Activated CD8-positive, alpha-beta memory T cell treated with anti-CD3 and anti-CD28 coated beads, Interleukin-2, amount 10 ng/mL, durations not matched to agents 7 days and 5 days (primary cell): ENCODE measurements around the gene CXCR3. TPM values are rescaled to one million over a fixed set of nuclear protein-coding genes. Genes with fewer than 3 reads are reported as not detected.

Experiments
- ATAC-seq: fragments of 150-1000 bp; cut with Tn5 transposase; one replicate; pipeline ENCODE4 v1.10.0; 2021; ENCODE audit warnings: moderate library complexity
- CTCF ChIA-PET: fragments of 350-600 bp; sonication (Branson Sonifier 250); formaldehyde crosslinking; loops from one replicate; lab custom pipeline; 2021; ENCODE audit warnings: antibody characterized with exemption; lab: Charles Lee
- DNase-seq: peaks from one replicate; pipeline ENCODE4 v3.0.0-alpha.2; 2020
- H3K27ac Mint-ChIP-seq: one replicate; pipeline ENCODE4 v1.8.0; 2021; ENCODE audit warnings: mild to moderate bottlenecking, mixed read lengths
- H3K27me3 Mint-ChIP-seq: one replicate; pipeline ENCODE4 v1.8.0; 2021; ENCODE audit warnings: mixed read lengths
- H3K36me3 Mint-ChIP-seq: one replicate; pipeline ENCODE4 v1.8.0; 2021; ENCODE audit warnings: mild to moderate bottlenecking, mixed read lengths
- H3K4me1 Mint-ChIP-seq: one replicate; pipeline ENCODE4 v1.8.0; 2021; ENCODE audit warnings: mixed read lengths
- H3K4me3 Mint-ChIP-seq: one replicate; pipeline ENCODE4 v1.8.0; 2021; ENCODE audit warnings: mild to moderate bottlenecking, moderate library complexity, mixed read lengths
- H3K9me3 Mint-ChIP-seq: one replicate; pipeline ENCODE4 v1.8.0; 2022; ENCODE audit warnings: low read depth, mixed read lengths
- total RNA-seq, 2 experiments: library from RNA; stranded (reverse); gene quantifications; one replicate each; pipeline ENCODE4 v1.2.3, GENCODE V29; 2021

The CXCR3 gene
- total RNA-seq, 2 experiments from 2014 or later, result 97.4 to 119 TPM

DNA sequence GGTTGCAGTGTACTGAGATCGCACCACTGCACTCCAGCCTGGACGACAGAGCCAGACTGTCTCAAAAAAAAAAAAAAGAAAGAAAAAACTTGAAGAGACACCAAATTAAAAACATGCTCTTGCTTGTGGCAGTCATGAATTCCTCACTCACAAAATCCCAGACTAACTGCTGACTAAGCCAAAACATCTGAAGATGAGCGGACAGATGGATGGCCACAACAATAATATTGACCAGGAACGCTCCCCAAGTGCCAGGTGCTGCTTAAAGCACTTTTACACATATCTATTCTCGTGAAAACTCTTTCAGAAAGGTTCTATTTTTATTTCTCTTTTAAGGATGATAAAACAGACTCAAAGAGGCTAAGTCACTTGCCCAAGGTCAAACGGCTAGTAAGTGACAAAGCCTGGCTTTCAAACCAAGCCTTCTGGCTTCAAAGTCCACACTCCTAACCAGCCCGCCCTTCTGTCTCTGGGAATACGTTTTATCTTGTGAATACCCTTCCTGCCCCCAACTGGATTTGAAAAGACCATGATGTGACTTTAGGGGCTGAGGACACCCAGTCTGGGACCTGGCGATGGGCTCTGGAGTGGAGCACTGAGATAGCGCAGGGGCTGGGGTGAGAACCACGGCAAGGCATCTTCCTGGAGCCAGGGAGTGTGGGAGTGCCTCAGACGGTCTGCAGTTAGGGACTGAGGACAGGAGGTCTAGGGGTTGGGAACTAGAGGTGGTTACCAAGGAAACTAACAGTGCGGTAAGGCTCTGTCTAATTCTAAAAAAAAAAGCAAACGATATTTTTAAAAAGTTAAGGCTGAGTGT, 9.5 kb upstream of the CXCR3 start:
- Mint-ChIP-seq H3K27ac (no peak overlapping the region), H3K4me1 (peaks cover 30% of the 10 kb centered on the region), H3K36me3 (no peaks in the 10 kb centered on the region), H3K4me3 (no peak overlapping the region), H3K9me3 (no peaks in the 10 kb centered on the region), H3K27me3 (no peaks in the 10 kb centered on the region)
- CTCF ChIA-PET, result no interaction called here
- ATAC-seq, result no peak
- DNase-seq, result no peak

DNA sequence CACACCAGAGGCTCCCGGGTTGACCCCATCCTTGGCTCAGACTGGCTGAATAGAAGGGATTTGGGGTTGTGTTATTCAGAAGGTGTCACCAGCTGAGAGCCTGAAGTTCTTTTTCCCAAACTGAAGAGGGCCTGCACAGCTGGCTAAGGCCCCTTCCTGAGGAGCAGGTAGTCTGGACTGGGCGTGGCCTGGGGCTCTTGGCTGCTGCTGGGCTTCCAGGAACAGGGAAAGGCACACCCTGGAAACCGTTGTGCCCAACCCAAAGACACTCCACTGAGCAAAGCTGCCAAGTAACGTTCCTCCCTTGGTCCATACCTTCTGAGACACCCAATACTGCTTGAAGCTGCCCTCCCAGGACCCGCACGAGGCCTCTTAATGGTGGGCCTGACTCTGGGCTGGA, 8.3 kb upstream of the CXCR3 start:
- CTCF ChIA-PET, result no interaction called here
- no peaks in the 10 kb centered on the region for H3K9me3 Mint-ChIP-seq

DNA sequence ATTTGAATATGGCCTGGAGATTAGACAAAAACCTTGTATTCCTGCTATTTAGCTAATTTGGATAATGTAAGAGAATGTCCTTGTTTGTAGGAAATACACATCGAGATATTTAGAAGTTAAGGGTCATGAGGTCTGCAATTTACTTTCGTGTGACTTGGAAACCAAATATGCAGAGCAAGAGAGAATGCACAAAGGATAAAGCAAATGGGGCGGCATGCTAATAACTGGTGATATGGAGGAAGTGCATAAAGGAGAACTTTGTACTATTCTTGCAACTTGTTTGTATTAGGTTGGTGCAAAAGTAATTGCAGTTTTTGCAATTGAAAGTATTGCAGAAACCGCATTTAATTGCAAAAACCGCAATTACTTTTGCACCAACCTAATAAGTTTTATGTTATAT, 7.2 kb upstream of the CXCR3 start:
- no peak for ATAC-seq
- no peak for DNase-seq
- Mint-ChIP-seq H3K27me3 (no peaks in the 10 kb centered on the region), H3K4me1 (peaks cover 49% of the 10 kb centered on the region), H3K4me3 (no peak overlapping the region), H3K36me3 (no peaks in the 10 kb centered on the region), H3K9me3 (no peaks in the 10 kb centered on the region), H3K27ac (no peak overlapping the region)
- CTCF ChIA-PET, result interaction anchor here (0.8 kb wide), 2 partner anchors 9 to 11 kb away, joined by 3 read pairs; no protein-coding TSS in a partner anchor

More for the DNA sequence above, 8.3 kb upstream of the CXCR3 start:
- Mint-ChIP-seq H3K4me1 (peaks cover 43% of the 10 kb centered on the region), H3K36me3 (no peaks in the 10 kb centered on the region), H3K27me3 (no peaks in the 10 kb centered on the region), H3K27ac (no peak overlapping the region), H3K4me3 (no peak overlapping the region)
- DNase-seq, result no peak
- ATAC-seq, result no peak

DNA sequence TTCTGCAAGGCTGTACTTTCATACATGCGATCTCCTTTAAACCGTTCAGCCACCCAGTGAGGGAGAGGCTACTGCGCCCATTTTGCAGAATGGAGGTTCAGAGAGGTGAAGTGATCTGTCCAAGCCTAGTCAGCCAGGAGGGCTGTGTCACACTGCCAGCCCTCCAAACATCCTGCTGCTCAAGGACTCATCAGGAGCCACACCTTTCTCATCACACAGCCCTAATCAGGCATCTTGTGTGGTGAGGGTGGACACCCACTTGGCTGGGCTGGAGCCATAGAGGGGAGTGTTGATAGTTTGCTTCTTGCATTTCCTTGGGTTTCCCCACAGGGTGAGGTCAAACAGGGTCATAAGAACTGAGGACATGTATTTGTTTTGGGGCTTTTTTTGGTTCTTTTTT, 5.4 kb upstream of the CXCR3 start:
- no peaks in the 10 kb centered on the region for H3K36me3 Mint-ChIP-seq
- no peaks in the 10 kb centered on the region for H3K9me3 Mint-ChIP-seq
- peak overlapping the region; percentile 90 for H3K27ac Mint-ChIP-seq
- H3K27me3 Mint-ChIP-seq, result no peaks in the 10 kb centered on the region
- ATAC-seq (no peak), DNase-seq (peak; percentile 48)
- CTCF ChIA-PET, result interaction anchor here (1.6 to 1.9 kb wide), 3 partner anchors 9 to 17 kb away, joined by 5 to 6 read pairs (median 6); no protein-coding TSS in a partner anchor
- H3K4me1 Mint-ChIP-seq, result peaks cover 59% of the 10 kb centered on the region
- H3K4me3 Mint-ChIP-seq, result peak overlapping the region; percentile 56

DNA sequence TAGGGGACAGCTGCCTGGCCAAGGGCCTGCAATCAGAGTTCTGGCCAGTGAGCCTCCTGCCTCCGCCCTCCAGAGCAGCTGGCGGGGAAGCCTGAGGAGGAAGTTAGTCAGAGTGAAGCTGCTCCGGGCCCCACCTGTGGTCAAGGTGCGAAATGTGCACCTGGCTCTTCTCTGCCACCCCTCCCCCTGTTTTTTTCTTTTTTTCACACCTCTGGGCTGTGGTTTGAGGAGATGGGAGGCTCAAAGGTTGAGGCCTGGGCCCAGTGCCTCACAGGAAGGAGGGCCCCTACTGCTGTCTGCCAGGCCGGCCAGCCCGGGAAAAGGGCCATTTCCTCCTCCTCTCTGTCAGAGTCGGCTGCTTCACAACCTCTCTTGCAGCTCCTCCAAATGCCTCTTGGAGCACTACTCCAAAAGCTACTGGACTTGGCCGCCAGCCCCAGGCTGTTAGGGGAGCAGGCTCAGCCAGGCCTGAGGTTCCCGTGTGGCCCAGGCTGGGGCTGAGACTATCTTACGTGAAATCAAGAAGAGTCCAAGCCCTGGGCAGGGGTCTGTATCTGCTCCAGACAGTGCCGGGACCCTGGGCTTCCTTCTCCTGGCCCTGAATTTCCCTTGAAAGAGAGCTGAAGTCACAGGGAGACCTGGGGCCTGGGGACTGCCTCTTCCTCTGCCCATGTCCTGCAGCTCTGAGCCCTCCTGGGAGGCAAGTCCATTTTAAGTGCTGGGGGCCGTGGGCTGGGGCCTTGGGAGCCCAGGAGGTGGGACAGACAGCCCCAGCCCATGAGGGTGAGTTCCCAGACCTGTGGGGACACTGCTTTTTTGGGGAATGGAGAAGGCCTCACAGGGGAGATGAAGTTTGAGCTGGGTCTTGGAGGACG, 4.5 kb upstream of the CXCR3 start:
- CTCF ChIA-PET, result interaction anchor here (0.7 to 2.2 kb wide), 9 partner anchors 8 to 91 kb away, joined by 3 to 10 read pairs (median 5); partner anchors contain the start of gene OGT

DNA sequence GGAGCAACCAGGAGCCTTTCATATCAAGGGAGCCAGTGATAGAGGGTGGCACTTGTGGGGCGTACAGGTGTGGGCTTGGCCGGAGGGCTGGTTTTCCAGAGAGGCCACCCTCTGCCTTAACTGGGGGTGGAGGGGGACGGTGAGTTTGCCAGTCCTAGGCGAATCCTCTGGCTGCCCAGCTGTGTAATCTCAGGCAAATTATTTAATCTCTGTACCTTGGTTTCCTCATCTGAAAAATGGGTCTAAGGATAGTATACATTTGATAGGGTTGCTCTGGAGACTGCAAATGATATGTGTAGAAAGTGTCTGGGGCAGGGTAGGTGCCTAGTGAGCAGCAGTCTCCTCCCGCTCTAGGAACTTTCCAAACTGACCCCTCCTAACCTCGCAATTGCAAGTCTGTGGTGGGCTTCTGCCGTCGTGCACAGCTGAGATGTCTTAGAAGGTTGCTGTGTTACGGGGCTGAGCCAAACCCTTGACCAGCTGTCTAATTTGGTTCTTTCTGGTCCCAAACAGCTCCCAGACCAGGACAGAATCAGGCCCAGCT, 3.8 kb upstream of the CXCR3 start:
- DNase-seq (no peak), ATAC-seq (peak; percentile 4)
- no peaks in the 10 kb centered on the region for H3K27me3 Mint-ChIP-seq
- H3K27ac Mint-ChIP-seq, result peak overlapping the region; percentile 90
- no peaks in the 10 kb centered on the region for H3K9me3 Mint-ChIP-seq
- H3K4me1 Mint-ChIP-seq, result peaks cover 61% of the 10 kb centered on the region
- peak overlapping the region; percentile 56 for H3K4me3 Mint-ChIP-seq
- CTCF ChIA-PET, result interaction anchor here (0.5 to 2.2 kb wide), 10 partner anchors 8 to 90 kb away, joined by 3 to 10 read pairs (median 5); partner anchors contain the start of gene OGT
- H3K36me3 Mint-ChIP-seq, result peaks cover 8% of the 10 kb centered on the region

More for the DNA sequence above, 4.5 kb upstream of the CXCR3 start:
- H3K4me1 Mint-ChIP-seq, result peaks cover 62% of the 10 kb centered on the region
- H3K27ac Mint-ChIP-seq, result peak overlapping the region; percentile 90
- no peaks in the 10 kb centered on the region for H3K27me3 Mint-ChIP-seq
- DNase-seq (peak; percentile 87), ATAC-seq (peak; percentile 63)
- peaks cover 2% of the 10 kb centered on the region for H3K36me3 Mint-ChIP-seq
- H3K4me3 Mint-ChIP-seq, result peak overlapping the region; percentile 56
- H3K9me3 Mint-ChIP-seq, result no peaks in the 10 kb centered on the region

DNA sequence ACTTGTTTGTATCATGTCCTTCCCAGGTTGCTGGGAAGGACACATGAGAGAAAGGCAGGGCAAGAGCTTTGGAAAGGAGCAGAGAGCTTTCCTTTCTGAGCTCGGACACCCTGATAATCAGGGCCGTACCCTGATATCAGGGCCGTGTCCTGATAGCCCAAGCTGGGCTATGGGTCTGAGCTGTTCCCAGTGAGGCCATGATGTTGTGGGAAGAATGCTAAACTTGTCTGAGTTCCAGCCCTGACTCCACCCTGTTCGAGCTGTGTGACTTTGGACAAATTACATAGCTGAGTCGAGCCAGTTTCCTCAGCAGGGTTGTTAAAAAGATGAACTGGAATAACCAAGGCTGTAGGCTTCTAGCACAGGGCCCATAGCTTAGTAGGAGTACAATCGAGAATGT, 3.3 kb upstream of the CXCR3 start:
- CTCF ChIA-PET, result interaction anchor here (0.5 to 2.2 kb wide), 5 partner anchors 9 to 31 kb away, joined by 3 to 10 read pairs (median 5); no protein-coding TSS in a partner anchor
- Mint-ChIP-seq H3K4me3 (no peak overlapping the region), H3K9me3 (no peaks in the 10 kb centered on the region), H3K4me1 (peaks cover 64% of the 10 kb centered on the region), H3K36me3 (peaks cover 13% of the 10 kb centered on the region), H3K27ac (peak overlapping the region; percentile 90), H3K27me3 (no peaks in the 10 kb centered on the region)
- DNase-seq, result no peak
- no peak for ATAC-seq

DNA sequence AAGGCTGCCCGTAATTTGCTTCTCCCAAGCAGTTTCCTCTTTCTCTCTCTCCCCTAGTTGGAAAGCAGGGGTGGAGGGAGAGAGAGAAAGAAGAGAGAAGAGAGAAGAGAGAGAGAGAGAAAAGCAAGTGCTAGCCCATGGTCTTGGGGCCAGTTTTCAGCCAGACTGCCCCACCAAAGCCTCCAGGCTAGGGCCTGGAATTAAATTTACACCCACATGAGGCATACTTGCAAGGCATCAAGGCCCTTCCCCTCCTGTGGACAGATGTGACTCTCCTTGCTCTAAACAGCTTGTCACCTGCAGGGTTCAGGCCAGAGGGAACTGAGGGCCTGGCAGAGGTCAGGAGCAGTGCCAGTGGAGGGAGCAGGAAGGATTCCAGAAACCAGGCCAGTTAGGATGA, 1.7 kb upstream of the CXCR3 start:
- CTCF ChIA-PET, result interaction anchor here (7.7 kb wide), 1 partner anchor 17 kb away, joined by 33 read pairs; no protein-coding TSS in a partner anchor
- no peak for ATAC-seq
- Mint-ChIP-seq H3K27ac (peak overlapping the region; percentile 90), H3K4me1 (peaks cover 70% of the 10 kb centered on the region), H3K9me3 (no peaks in the 10 kb centered on the region), H3K27me3 (no peaks in the 10 kb centered on the region), H3K4me3 (no peak overlapping the region), H3K36me3 (peaks cover 29% of the 10 kb centered on the region)
- no peak for DNase-seq

DNA sequence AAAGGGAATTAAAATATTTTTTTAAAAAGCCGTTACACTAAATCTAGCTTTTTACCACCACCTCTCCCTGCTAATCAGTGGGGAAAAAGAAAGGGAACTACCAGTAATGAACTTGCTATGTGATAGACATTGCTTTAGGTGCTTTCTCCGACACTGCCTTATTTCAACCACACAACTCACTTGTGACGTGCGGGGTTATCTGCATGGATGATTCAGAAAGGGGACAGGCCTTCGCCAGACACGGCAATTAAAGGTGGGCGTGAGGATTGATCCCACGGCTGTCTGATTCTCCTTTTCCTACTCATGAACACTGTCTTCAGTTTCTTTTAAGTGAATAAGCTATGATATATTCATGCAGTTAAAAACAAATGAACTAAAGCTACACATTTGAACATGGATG, 882 bp upstream of the CXCR3 start:
- peaks cover 70% of the 10 kb centered on the region for H3K4me1 Mint-ChIP-seq
- peak overlapping the region; percentile 90 for H3K27ac Mint-ChIP-seq
- no peaks in the 10 kb centered on the region for H3K9me3 Mint-ChIP-seq
- CTCF ChIA-PET, result interaction anchor here (0.6 to 7.7 kb wide), 4 partner anchors 18 to 308 kb away, joined by 3 to 33 read pairs (median 8); no protein-coding TSS in a partner anchor
- ATAC-seq, result peak; percentile 11
- peak overlapping the region; percentile 97 for H3K4me3 Mint-ChIP-seq
- peaks cover 34% of the 10 kb centered on the region for H3K36me3 Mint-ChIP-seq
- peak; percentile 72 for DNase-seq
- no peaks in the 10 kb centered on the region for H3K27me3 Mint-ChIP-seq

DNA sequence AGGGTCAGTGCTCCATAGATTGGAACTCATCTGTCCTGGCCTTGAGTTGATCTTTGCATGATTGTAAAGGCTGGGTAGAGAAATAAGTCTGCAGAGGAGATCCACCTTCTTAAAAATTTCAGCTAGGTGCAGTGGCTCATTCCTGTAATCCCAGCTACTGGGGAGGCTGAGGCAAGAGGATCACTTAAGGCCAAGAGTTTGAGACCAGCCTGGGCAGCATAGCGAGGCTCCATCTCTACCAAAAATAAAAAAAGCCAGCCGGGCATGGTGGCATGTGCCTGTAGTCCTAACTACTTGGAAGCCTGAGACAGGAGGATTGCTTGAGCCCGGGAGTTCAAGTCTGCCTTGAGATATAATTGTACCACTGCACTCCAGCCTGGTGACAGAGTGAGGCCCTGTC, 476 bp upstream of the CXCR3 start:
- peaks cover 68% of the 10 kb centered on the region for H3K4me1 Mint-ChIP-seq
- peak overlapping the region; percentile 97 for H3K4me3 Mint-ChIP-seq
- no peaks in the 10 kb centered on the region for H3K27me3 Mint-ChIP-seq
- H3K36me3 Mint-ChIP-seq, result peaks cover 34% of the 10 kb centered on the region
- peak overlapping the region; percentile 90 for H3K27ac Mint-ChIP-seq
- no peaks in the 10 kb centered on the region for H3K9me3 Mint-ChIP-seq
- ATAC-seq, result no peak
- CTCF ChIA-PET, result interaction anchor here (0.6 to 7.7 kb wide), 4 partner anchors 18 to 307 kb away, joined by 3 to 33 read pairs (median 8); no protein-coding TSS in a partner anchor
- DNase-seq, result no peak

DNA sequence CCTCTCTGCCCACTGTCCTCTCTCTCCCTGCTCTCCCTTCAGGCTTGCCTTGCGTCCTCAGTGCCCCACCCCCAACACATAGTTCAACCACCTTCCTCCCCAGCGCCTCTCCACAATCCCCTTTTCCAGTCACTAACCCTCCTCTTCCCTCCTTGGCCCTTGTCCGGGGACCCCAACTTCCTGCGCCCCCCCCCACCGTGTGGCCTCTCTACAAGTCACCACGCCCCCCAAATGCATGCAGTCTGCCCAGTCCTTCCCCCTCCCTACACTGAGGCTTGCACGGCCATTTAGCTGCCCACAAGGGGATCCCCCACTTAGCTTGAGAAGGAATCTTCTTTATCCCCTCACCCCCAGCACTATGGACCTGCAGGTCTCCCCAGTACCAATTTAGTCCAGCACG, 569 bp downstream of the CXCR3 start:
- Mint-ChIP-seq H3K9me3 (no peaks in the 10 kb centered on the region), H3K4me3 (peak overlapping the region; percentile 97), H3K4me1 (peaks cover 64% of the 10 kb centered on the region), H3K27ac (peak overlapping the region; percentile 90), H3K27me3 (no peaks in the 10 kb centered on the region), H3K36me3 (peaks cover 37% of the 10 kb centered on the region)
- DNase-seq (peak; percentile 45), ATAC-seq (no peak)
- CTCF ChIA-PET, result interaction anchor here (3.0 to 7.7 kb wide), 2 partner anchors 19 to 34 kb away, joined by 14 to 33 read pairs; no protein-coding TSS in a partner anchor

DNA sequence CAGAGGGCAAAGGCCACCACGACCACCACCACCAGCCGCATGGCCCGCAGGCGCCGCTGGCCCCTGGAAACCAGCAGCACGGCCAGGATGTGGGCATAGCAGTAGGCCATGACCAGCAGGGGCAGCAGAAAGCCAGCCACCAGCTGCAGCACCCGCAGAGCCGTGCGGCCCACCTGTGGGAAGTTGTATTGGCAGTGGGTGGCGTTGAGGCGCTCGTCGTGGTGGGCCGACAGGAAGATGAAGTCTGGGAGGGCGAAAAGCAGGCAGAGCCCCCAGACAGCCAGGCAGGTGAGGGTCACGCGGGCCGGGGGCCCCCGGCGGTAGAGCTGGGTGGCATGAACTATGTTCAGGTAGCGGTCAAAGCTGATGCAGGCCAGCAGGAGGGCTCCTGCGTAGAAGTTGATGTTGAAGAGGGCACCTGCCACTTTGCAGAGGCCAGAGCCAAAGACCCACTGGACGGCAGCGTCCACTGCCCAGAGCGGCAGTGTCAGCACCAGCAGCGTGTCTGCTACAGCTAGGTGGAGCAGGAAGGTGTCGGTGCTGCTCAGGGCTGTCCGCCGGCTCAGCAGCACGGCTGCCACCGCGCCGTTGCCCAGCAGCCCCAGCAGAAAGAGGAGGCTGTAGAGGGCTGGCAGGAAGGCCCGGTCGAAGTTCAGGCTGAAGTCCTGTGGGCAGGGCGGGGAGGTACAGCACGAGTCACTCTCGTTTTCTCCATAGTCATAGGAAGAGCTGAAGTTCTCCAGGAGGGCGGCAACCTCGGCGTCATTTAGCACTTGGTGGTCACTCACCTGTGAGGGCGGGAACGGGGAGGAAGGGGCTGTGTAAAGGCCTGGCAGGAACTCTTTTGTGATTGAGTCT, 1.4 kb downstream of the CXCR3 start:
- peaks cover 42% of the 10 kb centered on the region for H3K36me3 Mint-ChIP-seq
- H3K4me3 Mint-ChIP-seq, result peak overlapping the region; percentile 97
- H3K27ac Mint-ChIP-seq, result peak overlapping the region; percentile 90
- no peaks in the 10 kb centered on the region for H3K27me3 Mint-ChIP-seq
- H3K4me1 Mint-ChIP-seq, result peaks cover 55% of the 10 kb centered on the region
- ATAC-seq (peak; percentile 17), DNase-seq (peak; percentile 67)
- CTCF ChIA-PET, result interaction anchor here (0.8 to 7.7 kb wide), 3 partner anchors 8 to 35 kb away, joined by 4 to 33 read pairs (median 14); no protein-coding TSS in a partner anchor
- no peaks in the 10 kb centered on the region for H3K9me3 Mint-ChIP-seq
